ENCODE results near the gene SEC22B. TPM values are rescaled to one million over a fixed set of nuclear protein-coding genes. Genes with fewer than 3 reads are reported as not detected.
A peak's percentile ranks its signal among the peaks of the same experiment; 100 is the strongest.
"Not testable (repeated sequence)": the region's sequence is repeated elsewhere in the genome, so short reads cannot be mapped to it uniquely, and the experiment has no call there.

SEC22B gene
- total and polyA plus RNA-seq, 5 donors from 2014 or later: 16.4 to 24.9 (median 19.5) TPM

GRCh38 chr1:120131611-120132405 is 44.5 kb downstream of the SEC22B start:
- H3K4me3 Mint-ChIP-seq; H3K36me3 Mint-ChIP-seq; ATAC-seq (ENCODE audit: low read depth in 2 of 2); H3K9me3 ChIP-seq (ENCODE audit: control insufficient read depth in 2 of 2, low read length in 2 of 2); H3K27ac ChIP-seq (ENCODE audit: insufficient read depth, low read length, poor library complexity, severe bottlenecking); H3K4me1 ChIP-seq (ENCODE audit: control insufficient read depth, insufficient read depth, low read length, poor library complexity, severe bottlenecking); H3K4me1 Mint-ChIP-seq; H3K9me3 Mint-ChIP-seq; H3K27me3 Mint-ChIP-seq; H3K36me3 ChIP-seq (ENCODE audit: control insufficient read depth, insufficient read depth, low read length); DNase-seq; H3K4me3 ChIP-seq (ENCODE audit: low read depth, low read length); H3K27me3 ChIP-seq (ENCODE audit: control insufficient read depth, insufficient read depth, low read length); H3K27ac Mint-ChIP-seq: not testable (repeated sequence)

DNA sequence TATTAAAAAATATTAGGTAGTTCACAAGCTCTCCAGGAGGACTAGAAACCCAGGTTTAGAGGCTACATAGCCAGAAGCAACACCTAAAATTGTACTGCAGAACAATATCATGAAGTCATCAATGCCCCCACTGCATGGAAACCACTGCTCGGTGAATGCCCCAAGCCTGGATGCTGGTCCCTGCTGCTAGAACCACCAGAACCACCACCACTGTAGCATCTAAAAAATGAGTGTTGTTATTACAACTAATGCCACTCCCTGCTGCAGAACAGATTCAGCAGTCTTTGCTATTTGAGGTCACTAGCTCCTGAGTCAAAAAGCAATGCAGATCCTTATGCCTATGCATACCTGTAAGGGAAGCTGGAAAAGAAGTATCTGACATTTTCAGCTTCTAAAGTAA is 48.4 kb downstream of the SEC22B start:
- H3K4me1 Mint-ChIP-seq; H3K27me3 ChIP-seq (ENCODE audit: control insufficient read depth, insufficient read depth, low read length); H3K36me3 Mint-ChIP-seq; H3K36me3 ChIP-seq (ENCODE audit: control insufficient read depth, insufficient read depth, low read length); DNase-seq; H3K4me3 ChIP-seq (ENCODE audit: low read depth, low read length); H3K27ac ChIP-seq (ENCODE audit: insufficient read depth, low read length, poor library complexity, severe bottlenecking); H3K27me3 Mint-ChIP-seq; H3K9me3 Mint-ChIP-seq; ATAC-seq (ENCODE audit: low read depth in 2 of 2); H3K9me3 ChIP-seq (ENCODE audit: control insufficient read depth in 2 of 2, low read length in 2 of 2); H3K27ac Mint-ChIP-seq; H3K4me3 Mint-ChIP-seq; H3K4me1 ChIP-seq (ENCODE audit: control insufficient read depth, insufficient read depth, low read length, poor library complexity, severe bottlenecking): not testable (repeated sequence)

DNA sequence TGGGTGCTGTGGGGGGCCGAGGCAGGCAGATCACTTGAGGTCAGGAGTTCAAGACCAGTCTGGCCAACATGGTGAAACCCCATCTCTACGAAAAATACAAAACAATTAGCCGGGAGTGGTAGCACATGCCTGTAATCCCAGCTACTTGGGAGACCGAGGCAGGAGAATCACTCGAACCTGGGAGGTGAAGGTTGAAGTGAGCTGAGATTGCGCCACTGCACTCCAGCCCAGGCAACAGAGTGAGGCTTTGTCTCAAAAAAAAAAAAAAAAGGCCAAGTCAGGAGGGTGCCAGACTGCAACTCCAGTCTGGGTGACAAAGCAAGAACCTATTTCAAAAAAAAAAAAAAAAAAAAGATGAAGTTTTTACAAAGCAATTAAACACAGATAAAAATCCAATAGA is 50.1 kb downstream of the SEC22B start:
- not testable (repeated sequence) for H3K9me3 Mint-ChIP-seq; H3K36me3 ChIP-seq (ENCODE audit: control insufficient read depth, insufficient read depth, low read length)

GRCh38 chr1:120124628-120125027 is 51.7 kb downstream of the SEC22B start:
- not testable (repeated sequence) for H3K27me3 ChIP-seq (ENCODE audit: control insufficient read depth, insufficient read depth, low read length); DNase-seq; H3K27ac ChIP-seq (ENCODE audit: insufficient read depth, low read length, poor library complexity, severe bottlenecking); H3K36me3 ChIP-seq (ENCODE audit: control insufficient read depth, insufficient read depth, low read length); H3K4me1 ChIP-seq (ENCODE audit: control insufficient read depth, insufficient read depth, low read length, poor library complexity, severe bottlenecking); H3K36me3 Mint-ChIP-seq; H3K27ac Mint-ChIP-seq; ATAC-seq (ENCODE audit: low read depth in 2 of 2); H3K4me3 Mint-ChIP-seq; H3K9me3 Mint-ChIP-seq; H3K9me3 ChIP-seq (ENCODE audit: control insufficient read depth in 2 of 2, low read length in 2 of 2); H3K4me3 ChIP-seq (ENCODE audit: low read depth, low read length); H3K27me3 Mint-ChIP-seq
- H3K4me1 Mint-ChIP-seq: peaks cover 0 to 16% (median 3%) of the 10 kb centered on the region in 4 donors

More for the DNA sequence above, 50.1 kb downstream of the SEC22B start:
- not testable (repeated sequence) for H3K27ac Mint-ChIP-seq; H3K4me3 ChIP-seq (ENCODE audit: low read depth, low read length); H3K27ac ChIP-seq (ENCODE audit: insufficient read depth, low read length, poor library complexity, severe bottlenecking); H3K27me3 ChIP-seq (ENCODE audit: control insufficient read depth, insufficient read depth, low read length); H3K36me3 Mint-ChIP-seq; H3K27me3 Mint-ChIP-seq; H3K9me3 ChIP-seq (ENCODE audit: control insufficient read depth in 2 of 2, low read length in 2 of 2); H3K4me3 Mint-ChIP-seq; ATAC-seq (ENCODE audit: low read depth in 2 of 2); DNase-seq; H3K4me1 ChIP-seq (ENCODE audit: control insufficient read depth, insufficient read depth, low read length, poor library complexity, severe bottlenecking)
- H3K4me1 Mint-ChIP-seq: peaks cover 0 to 16% (median 3%) of the 10 kb centered on the region in 4 donors

- not testable (repeated sequence) for H3K4me3 Mint-ChIP-seq; H3K36me3 ChIP-seq (ENCODE audit: control insufficient read depth, insufficient read depth, low read length)
- peak; percentile 12 to 45 for ATAC-seq (ENCODE audit: low read depth in 2 of 2)
Measured at GRCh38 chr1:120123813-120124510, 52.4 kb downstream of the SEC22B start.

GRCh38 chr1:120122262-120122893 is 53.9 kb downstream of the SEC22B start:
- peak overlapping the region; percentile 32 for H3K4me3 ChIP-seq (ENCODE audit: low read depth, low read length)
- not testable (repeated sequence) for H3K27ac ChIP-seq (ENCODE audit: insufficient read depth, low read length, poor library complexity, severe bottlenecking); H3K4me1 ChIP-seq (ENCODE audit: control insufficient read depth, insufficient read depth, low read length, poor library complexity, severe bottlenecking); H3K36me3 Mint-ChIP-seq; H3K27me3 Mint-ChIP-seq; DNase-seq; H3K9me3 Mint-ChIP-seq; H3K9me3 ChIP-seq (ENCODE audit: control insufficient read depth in 2 of 2, low read length in 2 of 2); H3K36me3 ChIP-seq (ENCODE audit: control insufficient read depth, insufficient read depth, low read length); H3K27me3 ChIP-seq (ENCODE audit: control insufficient read depth, insufficient read depth, low read length)
- Mint-ChIP-seq H3K4me3 (peak overlapping the region in 2 of 4 donors; percentile 30 to 80), H3K4me1 (peaks cover 0 to 19% (median 4%) of the 10 kb centered on the region in 4 donors), H3K27ac (peak overlapping the region in 1 of 3 donors; percentile 69)
- peak; percentile 58 for ATAC-seq (ENCODE audit: low read depth in 2 of 2)

More at GRCh38 chr1:120123813-120124510, 52.4 kb downstream of the SEC22B start:
- not testable (repeated sequence) for H3K4me1 ChIP-seq (ENCODE audit: control insufficient read depth, insufficient read depth, low read length, poor library complexity, severe bottlenecking); DNase-seq; H3K27me3 Mint-ChIP-seq; H3K4me3 ChIP-seq (ENCODE audit: low read depth, low read length); H3K9me3 Mint-ChIP-seq; H3K27me3 ChIP-seq (ENCODE audit: control insufficient read depth, insufficient read depth, low read length); H3K9me3 ChIP-seq (ENCODE audit: control insufficient read depth in 2 of 2, low read length in 2 of 2); H3K36me3 Mint-ChIP-seq; H3K27ac ChIP-seq (ENCODE audit: insufficient read depth, low read length, poor library complexity, severe bottlenecking)
- Mint-ChIP-seq H3K4me1 (peaks cover 0 to 16% (median 3%) of the 10 kb centered on the region in 4 donors), H3K27ac (peak overlapping the region in 1 of 3 donors; percentile 89)

GRCh38 chr1:120121830-120122229 is 54.5 kb downstream of the SEC22B start:
- not testable (repeated sequence) for H3K4me1 ChIP-seq (ENCODE audit: control insufficient read depth, insufficient read depth, low read length, poor library complexity, severe bottlenecking); H3K4me3 ChIP-seq (ENCODE audit: low read depth, low read length); DNase-seq; H3K27me3 Mint-ChIP-seq; H3K36me3 ChIP-seq (ENCODE audit: control insufficient read depth, insufficient read depth, low read length); H3K36me3 Mint-ChIP-seq; H3K27me3 ChIP-seq (ENCODE audit: control insufficient read depth, insufficient read depth, low read length); ATAC-seq (ENCODE audit: low read depth in 2 of 2); H3K9me3 Mint-ChIP-seq; H3K27ac Mint-ChIP-seq; H3K27ac ChIP-seq (ENCODE audit: insufficient read depth, low read length, poor library complexity, severe bottlenecking); H3K9me3 ChIP-seq (ENCODE audit: control insufficient read depth in 2 of 2, low read length in 2 of 2); H3K4me3 Mint-ChIP-seq
- peaks cover 0 to 19% (median 4%) of the 10 kb centered on the region in 4 donors for H3K4me1 Mint-ChIP-seq
